TTC549 (cell line): ENCODE measurements around the gene IER5.
"Not testable (repeated sequence)": the region's sequence is repeated elsewhere in the genome, so short reads cannot be mapped to it uniquely, and the experiment has no call there.

Source experiments
- FAIRE-seq: peaks from 2 replicates; lab custom pipeline; 2012; peaks lifted over from hg19 to GRCh38; lab: Jason Lieb, UNC

IER5 gene

DNA sequence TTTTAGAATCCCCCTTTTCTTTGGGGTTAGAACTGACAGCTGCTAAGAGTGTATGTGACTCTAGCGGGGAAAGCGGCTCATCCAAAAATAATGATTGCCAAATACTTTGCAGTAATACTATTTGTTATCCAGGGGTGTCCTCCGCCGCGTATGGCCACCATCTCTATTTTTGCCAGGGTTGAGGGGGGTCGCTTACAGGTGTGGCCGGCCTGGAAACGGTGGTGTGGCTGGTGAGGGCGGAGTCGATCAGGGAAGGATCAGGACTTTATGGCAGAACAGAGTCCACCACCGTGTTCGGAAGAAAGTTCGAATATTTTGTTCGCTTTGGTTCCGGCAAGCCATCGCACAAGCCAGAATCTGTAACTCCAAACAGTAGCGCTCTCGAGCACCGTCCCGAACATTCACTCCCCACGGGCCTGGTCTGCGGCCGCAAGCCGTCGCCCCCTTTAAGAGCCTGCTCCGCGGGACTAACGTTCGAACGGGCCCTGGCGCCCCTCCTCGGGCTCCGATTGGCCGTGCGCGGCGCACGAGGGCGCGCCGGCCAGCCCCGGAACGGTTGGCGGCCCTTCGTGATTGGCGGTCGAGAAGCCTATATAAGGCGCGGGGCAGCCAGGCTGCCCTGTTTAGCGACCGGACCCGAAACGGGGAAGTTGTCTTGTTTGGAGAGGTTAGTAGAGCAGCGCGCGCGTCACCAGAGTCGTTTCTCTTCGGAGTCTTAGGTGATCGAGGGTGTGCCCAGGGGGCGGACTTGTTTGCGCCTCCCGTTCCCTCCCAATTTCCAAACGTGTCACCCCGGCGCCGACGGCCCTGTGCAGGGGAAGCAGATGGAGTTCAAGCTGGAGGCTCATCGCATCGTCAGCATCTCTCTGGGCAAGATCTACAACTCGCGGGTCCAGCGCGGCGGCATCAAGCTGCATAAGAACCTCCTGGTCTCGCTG is at the start of gene IER5:
TSS of gene IER5 (plus strand) at position 622 of the 938 bp plus-strand sequence. CDS start at position 825, 203 bp downstream.
- peak; percentile 85 for FAIRE-seq

GRCh38 chr1:181040284-181040865 is 48.1 kb upstream of the IER5 start:
- no peak for FAIRE-seq

DNA sequence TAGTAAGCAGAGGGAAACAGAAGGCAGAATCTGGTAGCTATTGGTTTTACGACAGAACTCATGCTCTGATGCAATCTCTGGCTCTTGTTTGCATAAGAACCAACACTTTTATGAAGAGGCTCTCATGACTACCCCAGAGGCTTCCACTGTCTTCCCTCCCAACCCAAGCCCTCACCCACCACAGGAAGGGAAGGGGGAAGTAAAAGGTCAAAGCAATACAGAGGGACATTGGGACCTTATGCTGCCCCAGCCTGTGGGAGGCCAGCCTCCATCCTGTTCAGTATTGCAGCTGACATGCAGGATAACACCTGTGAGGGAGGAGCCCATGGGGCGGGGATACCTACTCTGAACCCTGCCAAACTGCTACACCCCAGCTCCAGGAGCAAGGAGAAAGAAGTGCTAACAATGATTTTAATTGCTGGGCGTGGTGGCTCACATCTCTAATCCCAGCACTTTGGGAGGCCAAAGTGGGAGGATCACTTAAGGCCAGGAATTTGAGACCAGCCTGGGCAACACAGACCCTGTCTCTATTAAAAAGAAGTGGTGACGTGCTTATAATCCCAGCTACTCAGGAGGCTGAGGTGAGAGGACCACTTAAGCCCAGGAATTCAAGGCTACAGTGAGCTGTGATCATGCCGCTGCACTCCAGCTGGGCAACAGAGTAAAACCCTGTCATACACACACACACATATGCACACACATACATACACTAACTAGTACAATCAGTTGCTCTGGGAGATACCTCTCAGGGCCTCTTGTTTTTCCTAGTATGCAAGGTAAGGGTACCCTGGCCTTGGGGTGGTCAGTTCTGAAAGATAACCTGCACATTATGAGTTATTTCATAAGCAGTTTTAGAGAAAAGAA is 45.2 kb upstream of the IER5 start:
- no peak for FAIRE-seq

DNA sequence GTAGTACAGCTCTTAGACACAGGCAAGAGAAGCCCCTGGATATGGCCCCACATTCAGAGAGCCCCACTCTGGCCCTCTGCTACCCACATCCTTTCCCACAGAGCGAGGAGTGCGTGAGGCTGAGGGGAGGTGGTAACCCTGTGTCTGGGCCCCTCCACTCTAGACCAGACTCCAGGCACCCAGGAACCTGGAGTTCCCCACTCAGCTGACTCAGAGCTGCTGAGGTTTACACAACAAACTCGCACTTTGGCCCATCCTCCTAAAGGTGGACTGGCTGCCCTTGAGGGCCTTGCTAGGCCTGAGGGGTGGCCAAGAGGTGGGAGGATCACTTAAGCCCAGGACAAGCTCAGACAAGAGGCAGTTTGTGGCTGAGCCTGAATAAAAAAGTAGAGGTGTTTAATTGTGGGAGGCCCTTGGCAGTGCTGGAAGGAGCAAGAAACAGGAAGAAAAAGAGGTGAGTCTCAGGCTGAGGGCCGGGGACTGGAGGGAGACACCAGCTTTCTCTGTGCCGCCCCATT is 44.0 kb upstream of the IER5 start:
- FAIRE-seq, result no peak

GRCh38 chr1:181045946-181046345 is 42.6 kb upstream of the IER5 start:
- not testable (repeated sequence) for FAIRE-seq

DNA sequence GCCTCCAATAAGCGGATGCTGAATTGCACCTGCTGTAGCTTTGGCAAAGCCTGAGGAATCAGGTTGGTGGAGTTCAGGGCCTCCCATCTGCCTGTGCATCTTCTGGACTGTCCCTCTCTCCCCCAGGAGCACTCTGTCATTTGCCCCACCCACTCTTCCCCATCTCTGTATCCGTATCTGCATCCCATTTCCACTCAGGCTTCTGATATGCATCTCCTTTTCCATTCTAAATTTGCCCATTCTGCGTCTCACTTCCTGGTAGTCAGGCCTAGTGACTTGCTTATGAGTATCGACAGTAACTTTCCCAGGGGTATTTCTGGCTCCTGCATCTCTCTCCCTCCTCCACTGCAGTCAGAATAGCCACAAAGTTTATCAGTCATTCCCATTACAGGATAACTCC is 39.1 kb upstream of the IER5 start:
- no peak for FAIRE-seq

DNA sequence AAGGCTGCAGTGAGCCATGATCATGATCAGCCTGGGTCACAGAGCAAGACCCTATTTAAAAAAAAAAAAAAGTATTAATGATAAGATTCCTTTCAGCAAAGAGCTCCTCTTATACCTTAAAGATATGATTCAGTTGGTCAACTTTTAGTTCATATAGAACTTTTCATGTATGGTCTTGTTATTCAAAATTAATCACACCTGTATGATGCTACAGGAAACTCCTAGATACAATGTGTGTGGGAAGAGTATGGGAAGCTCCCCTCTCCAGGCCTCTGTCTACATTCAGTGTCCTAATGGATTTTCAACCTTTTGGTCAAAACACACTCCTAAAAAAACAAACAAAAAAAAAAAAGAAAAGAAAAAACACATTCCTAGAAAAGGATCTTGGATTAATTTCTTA is 37.6 kb upstream of the IER5 start:
- no peak for FAIRE-seq

- FAIRE-seq, result no peak
Measured at GRCh38 chr1:181056560-181056959, 31.9 kb upstream of the IER5 start.

GRCh38 chr1:181057079-181057478 is 31.4 kb upstream of the IER5 start:
- FAIRE-seq, result no peak

DNA sequence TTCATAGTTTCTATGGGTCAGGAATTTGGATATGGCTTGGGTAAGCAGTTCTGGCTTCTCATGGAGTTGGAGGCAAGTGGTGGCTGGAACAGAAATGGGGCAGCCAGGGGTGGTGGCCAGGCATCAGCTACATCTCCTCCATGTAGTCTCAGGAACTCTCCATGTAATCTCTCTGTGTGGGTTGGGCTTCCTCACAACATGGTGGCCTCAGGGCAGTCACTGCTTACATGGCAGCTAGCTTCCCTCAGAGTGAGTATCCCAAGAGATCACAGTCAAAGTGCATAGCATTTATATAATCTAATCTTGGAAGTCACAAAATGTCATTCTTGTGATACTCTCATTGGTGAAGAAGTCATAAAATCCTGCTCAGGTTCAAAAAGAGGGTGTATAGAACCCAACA is 29.1 kb upstream of the IER5 start:
- FAIRE-seq, result no peak

DNA sequence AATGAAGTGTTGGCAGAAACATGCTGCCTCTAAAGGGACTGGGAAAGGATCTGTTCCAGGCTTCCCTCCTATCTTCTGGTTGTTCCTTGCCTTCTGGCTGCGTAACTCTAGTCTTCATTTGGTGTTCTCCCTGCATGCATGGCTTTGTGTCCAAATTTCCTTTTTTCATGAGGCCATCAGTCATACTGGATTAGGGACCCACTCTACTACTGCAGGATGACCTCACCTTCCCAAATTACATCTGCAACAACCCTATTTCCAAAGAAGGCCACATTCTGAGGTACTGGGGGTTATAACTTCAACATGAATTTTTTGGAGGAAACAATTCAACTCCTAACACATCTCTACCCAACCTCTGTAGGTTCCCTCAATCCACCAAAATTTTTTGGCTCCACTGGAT is 28.4 kb upstream of the IER5 start:
- no peak for FAIRE-seq

- FAIRE-seq, result not testable (repeated sequence)
Measured at GRCh38 chr1:181060947-181061346, 27.6 kb upstream of the IER5 start.

GRCh38 chr1:181061487-181061886 is 27.0 kb upstream of the IER5 start:
- FAIRE-seq, result no peak

DNA sequence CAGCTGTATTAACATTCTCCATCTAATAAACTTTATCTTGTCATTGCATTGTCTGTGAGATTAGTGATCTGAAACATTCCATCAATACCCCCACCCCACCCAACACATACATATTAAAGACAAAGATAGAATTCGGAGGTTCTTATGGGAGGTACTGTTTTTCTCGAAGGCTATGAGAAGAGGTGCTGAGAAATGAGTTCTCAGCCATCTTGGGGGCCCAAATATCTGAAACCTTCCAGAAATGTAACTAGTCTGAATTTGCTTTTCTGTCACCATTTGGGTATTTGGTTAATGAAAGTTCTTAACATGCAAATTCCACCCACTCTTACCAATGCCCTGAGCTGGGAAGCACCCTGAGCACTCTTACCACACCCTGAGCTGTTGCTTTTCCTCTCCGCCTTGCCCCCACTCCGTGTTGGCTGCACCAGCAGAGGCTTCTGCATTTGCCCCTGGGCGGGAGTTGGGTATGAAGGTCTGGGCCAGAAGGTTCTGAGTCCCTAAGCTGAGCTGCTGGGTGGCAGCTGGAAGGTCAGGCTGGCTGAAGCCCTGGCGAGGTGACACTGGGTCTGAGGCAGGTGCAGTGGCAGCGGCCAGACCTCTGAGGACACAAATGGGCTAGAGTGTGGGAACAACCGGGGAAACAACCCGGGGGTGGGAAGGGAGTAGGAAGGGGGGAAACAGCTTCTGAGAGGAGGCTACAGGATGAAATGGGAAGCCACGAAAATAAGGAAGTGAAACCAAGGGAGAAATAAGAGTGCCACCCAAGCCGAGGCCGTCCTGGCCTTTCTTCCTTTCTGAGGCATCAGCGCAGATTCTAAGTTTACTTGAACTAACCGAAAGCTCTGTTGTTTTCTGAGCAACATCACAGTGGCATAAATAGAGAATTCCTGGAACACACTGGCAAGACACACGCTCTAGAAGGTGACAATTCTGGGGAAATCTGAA is 26.3 kb upstream of the IER5 start:
- FAIRE-seq, result no peak

- no peak for FAIRE-seq
Measured at GRCh38 chr1:181062836-181063428, 25.6 kb upstream of the IER5 start.

- FAIRE-seq, result no peak
Measured at GRCh38 chr1:181064011-181064623, 24.4 kb upstream of the IER5 start.

GRCh38 chr1:181064702-181065101 is 23.8 kb upstream of the IER5 start:
- no peak for FAIRE-seq

DNA sequence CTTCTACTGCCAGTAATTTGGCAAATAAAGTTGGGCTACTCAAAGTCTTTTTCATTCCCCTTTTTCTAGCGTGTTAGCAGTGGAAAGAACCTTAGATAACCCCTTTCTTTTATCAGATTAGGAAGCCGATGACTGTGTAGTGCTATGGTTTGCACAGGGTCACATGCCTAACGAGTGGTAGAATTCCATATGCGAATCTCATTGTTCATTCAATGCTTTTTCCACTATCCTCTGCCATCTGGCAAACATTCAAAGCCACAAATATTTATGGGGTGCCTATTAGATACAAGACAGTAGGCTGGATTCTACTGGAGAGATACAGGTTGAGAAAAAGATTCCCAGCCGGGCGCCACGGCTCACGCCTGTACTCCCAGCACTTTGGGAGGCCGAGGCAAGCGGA is 14.9 kb upstream of the IER5 start:
- no peak for FAIRE-seq

- no peak for FAIRE-seq
Measured at GRCh38 chr1:181075766-181076350, 12.6 kb upstream of the IER5 start.

DNA sequence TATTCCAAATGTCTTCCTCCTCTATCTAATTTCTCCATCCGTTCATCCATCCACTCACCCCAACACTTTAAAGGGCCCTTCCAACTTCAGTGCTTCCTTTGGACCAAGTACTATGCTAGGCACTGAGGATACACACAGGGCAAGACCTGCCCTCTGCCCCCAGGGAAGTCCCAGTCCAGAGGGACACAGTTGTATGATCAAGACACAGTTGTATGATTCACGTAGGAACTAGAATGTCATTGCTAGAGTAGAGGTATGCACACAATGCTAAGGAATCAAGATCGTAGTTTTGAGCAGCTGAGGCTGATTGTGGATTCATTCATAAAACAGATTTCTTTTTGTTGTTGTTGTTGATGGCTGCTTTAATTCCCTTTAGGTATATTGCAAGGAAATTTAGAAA is 11.6 kb upstream of the IER5 start:
- no peak for FAIRE-seq
